SH-SY5Y (cell line): ENCODE measurements around the gene SEMA4D.

ENCODE experiments used
- GATA2 ChIP-seq: IDR thresholded peaks from 2 replicates; pipeline ENCODE4 v1.6.1; 2011; ENCODE audit warnings: mild to moderate bottlenecking, low read depth, low read length
- GATA3 ChIP-seq: IDR thresholded peaks from 2 replicates; pipeline ENCODE4 v1.6.1; 2011; ENCODE audit warnings: low read depth, mild to moderate bottlenecking, low read length, moderate library complexity

DNA sequence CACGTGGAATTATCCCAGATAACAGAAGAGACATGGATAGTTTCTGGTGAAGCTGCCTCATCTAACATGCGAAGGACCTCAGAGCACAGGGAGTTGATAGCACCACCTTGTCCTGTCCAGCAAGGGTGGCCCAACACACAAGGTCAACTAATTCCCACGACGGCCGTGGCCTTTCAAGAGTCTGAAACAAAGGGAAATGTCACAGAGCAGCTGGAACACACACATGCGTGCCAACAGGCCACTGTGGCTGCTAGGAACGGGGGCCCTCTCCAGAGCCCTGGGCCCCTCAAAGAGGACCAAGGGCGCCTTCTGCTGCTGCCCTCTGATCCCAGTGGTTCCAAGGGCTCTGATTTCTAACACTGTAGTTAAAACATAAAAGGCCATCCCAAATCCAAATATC is 128.9 kb downstream of the SEMA4D start:
- TF ChIP-seq GATA3 (no peak), GATA2 (no peak)
